IPS DF 6.9 (cell line): ENCODE results near the gene MACROD2.

Source experiments
- DNase-seq: peaks from one replicate; pipeline ENCODE4 v3.0.0-alpha.2; 2013; ENCODE audit warnings: low read depth, low spot score
- H3K27ac ChIP-seq: one replicate; pipeline ENCODE4 v1.5.1; 2013; ENCODE audit warnings: low read length, control low read depth
- H3K27me3 ChIP-seq: 2 replicates; pipeline ENCODE4 v1.6.1; 2013; ENCODE audit warnings: mild to moderate bottlenecking, low read length; ENCODE audit not compliant: control insufficient read depth, insufficient read depth
- H3K36me3 ChIP-seq: 2 replicates; pipeline ENCODE4 v1.6.1; 2013; ENCODE audit warnings: low read length; ENCODE audit not compliant: control insufficient read depth, insufficient read depth
- H3K4me1 ChIP-seq: 2 replicates; pipeline ENCODE4 v1.6.1; 2013; ENCODE audit warnings: low read length; ENCODE audit not compliant: control insufficient read depth, insufficient read depth
- H3K4me3 ChIP-seq: 2 replicates; pipeline ENCODE4 v1.5.1; 2013; ENCODE audit warnings: mild to moderate bottlenecking, low read length
- H3K9me3 ChIP-seq: 2 replicates; pipeline ENCODE4 v1.6.1; 2013; ENCODE audit warnings: low read length, inconsistent platforms; ENCODE audit not compliant: control insufficient read depth, insufficient read depth
- WGBS: extraction: QIAGEN DNeasy Blood & Tissue Kit; methylation state at CpG from one replicate; pipeline ENCODE4 v1.1.7; 2013; ENCODE audit warnings: mixed read lengths, missing lambda C conversion rate; ENCODE audit not compliant: insufficient read length, insufficient coverage; 5-methylcytosine and 5-hydroxymethylcytosine counted together

The MACROD2 gene

GRCh38 chr20:15319439-15319838 lies 1324.1 kb downstream of the MACROD2 start:
- no CpG with 5 or more reads among the region's 2 CpGs for WGBS
- H3K4me1 ChIP-seq, result no peaks in the 10 kb centered on the region
- H3K4me3 ChIP-seq, result no peak overlapping the region
- H3K36me3 ChIP-seq, result no peaks in the 10 kb centered on the region
- no peaks in the 10 kb centered on the region for H3K9me3 ChIP-seq
- H3K27me3 ChIP-seq, result no peaks in the 10 kb centered on the region
- H3K27ac ChIP-seq, result no peak overlapping the region
- DNase-seq, result no peak

GRCh38 chr20:15320941-15321340 lies 1325.6 kb downstream of the MACROD2 start:
- H3K4me1 ChIP-seq, result no peaks in the 10 kb centered on the region

GRCh38 chr20:15327123-15327522 lies 1331.8 kb downstream of the MACROD2 start:
- Histone ChIP-seq H3K27ac (no peak overlapping the region), H3K4me1 (no peaks in the 10 kb centered on the region), H3K27me3 (no peaks in the 10 kb centered on the region), H3K36me3 (no peaks in the 10 kb centered on the region), H3K4me3 (no peak overlapping the region), H3K9me3 (no peaks in the 10 kb centered on the region)
- no CpG with 5 or more reads among the region's 4 CpGs for WGBS
- no peak for DNase-seq

More at GRCh38 chr20:15320941-15321340, 1325.6 kb downstream of the MACROD2 start:
- H3K36me3 ChIP-seq, result no peaks in the 10 kb centered on the region
- no peaks in the 10 kb centered on the region for H3K27me3 ChIP-seq
- WGBS, result no CpG with 5 or more reads among the region's 2 CpGs
- no peak overlapping the region for H3K27ac ChIP-seq
- no peak for DNase-seq
- H3K4me3 ChIP-seq, result no peak overlapping the region
- no peaks in the 10 kb centered on the region for H3K9me3 ChIP-seq

- Histone ChIP-seq H3K4me3 (no peak overlapping the region), H3K4me1 (no peaks in the 10 kb centered on the region), H3K27me3 (no peaks in the 10 kb centered on the region), H3K9me3 (no peaks in the 10 kb centered on the region), H3K27ac (no peak overlapping the region), H3K36me3 (no peaks in the 10 kb centered on the region)
- DNase-seq, result no peak
- WGBS, result no CpG with 5 or more reads among the region's 1 CpG
These were observed 1332.8 kb downstream of the MACROD2 start for GRCh38 chr20:15328084-15328483.

GRCh38 chr20:15332711-15333160 lies 1337.4 kb downstream of the MACROD2 start:
- WGBS, result no CpG with 5 or more reads among the region's 1 CpG
- DNase-seq, result no peak

GRCh38 chr20:15333170-15333569 lies 1337.9 kb downstream of the MACROD2 start:
- H3K4me3 ChIP-seq, result no peak overlapping the region
- no CpG with 5 or more reads among the region's 4 CpGs for WGBS
- no peak for DNase-seq
- H3K4me1 ChIP-seq, result 0 out of 2 replicates have a peak, but pooled peaks cover 1% of the 10 kb centered on the region
- H3K36me3 ChIP-seq, result no peaks in the 10 kb centered on the region
- H3K27ac ChIP-seq, result no peak overlapping the region
- no peaks in the 10 kb centered on the region for H3K27me3 ChIP-seq
- H3K9me3 ChIP-seq, result no peaks in the 10 kb centered on the region

More at GRCh38 chr20:15332711-15333160, 1337.4 kb downstream of the MACROD2 start:
- no peaks in the 10 kb centered on the region for H3K27me3 ChIP-seq
- 0 out of 2 replicates have a peak, but pooled peaks cover 1% of the 10 kb centered on the region for H3K4me1 ChIP-seq
- no peak overlapping the region for H3K4me3 ChIP-seq
- H3K9me3 ChIP-seq, result no peaks in the 10 kb centered on the region
- no peaks in the 10 kb centered on the region for H3K36me3 ChIP-seq
- H3K27ac ChIP-seq, result no peak overlapping the region

GRCh38 chr20:15336011-15336410 lies 1340.7 kb downstream of the MACROD2 start:
- Histone ChIP-seq H3K36me3 (no peaks in the 10 kb centered on the region), H3K27me3 (no peaks in the 10 kb centered on the region), H3K9me3 (peaks cover 1% of the 10 kb centered on the region; the same call in 1 of the 2 replicates), H3K4me1 (0 out of 2 replicates have a peak, but pooled peaks cover 1% of the 10 kb centered on the region), H3K27ac (no peak overlapping the region), H3K4me3 (no peak overlapping the region)
- WGBS, result no CpG with 5 or more reads among the region's 2 CpGs
- DNase-seq, result no peak

GRCh38 chr20:15336536-15336935 lies 1341.2 kb downstream of the MACROD2 start:
- H3K36me3 ChIP-seq, result no peaks in the 10 kb centered on the region
- H3K4me3 ChIP-seq, result no peak overlapping the region
- peaks cover 1% of the 10 kb centered on the region; the same call in 1 of the 2 replicates for H3K9me3 ChIP-seq
- WGBS, result no CpG with 5 or more reads among the region's 5 CpGs
- 0 out of 2 replicates have a peak, but pooled peaks cover 1% of the 10 kb centered on the region for H3K4me1 ChIP-seq
- DNase-seq, result no peak
- no peak overlapping the region for H3K27ac ChIP-seq
- no peaks in the 10 kb centered on the region for H3K27me3 ChIP-seq

- H3K4me1 ChIP-seq, result 0 out of 2 replicates have a peak, but pooled peaks cover 1% of the 10 kb centered on the region
- H3K9me3 ChIP-seq, result peaks cover 1% of the 10 kb centered on the region; the same call in 1 of the 2 replicates
- H3K36me3 ChIP-seq, result no peaks in the 10 kb centered on the region
- H3K4me3 ChIP-seq, result no peak overlapping the region
- no peaks in the 10 kb centered on the region for H3K27me3 ChIP-seq
- no peak for DNase-seq
- WGBS, result no CpG with 5 or more reads among the region's 3 CpGs
- H3K27ac ChIP-seq, result no peak overlapping the region
These were observed 1343.9 kb downstream of the MACROD2 start for GRCh38 chr20:15339264-15339663.

GRCh38 chr20:15342991-15343523 lies 1347.7 kb downstream of the MACROD2 start:
- Histone ChIP-seq H3K36me3 (no peaks in the 10 kb centered on the region), H3K27me3 (no peaks in the 10 kb centered on the region), H3K4me3 (no peak overlapping the region), H3K9me3 (peaks cover 1% of the 10 kb centered on the region; the same call in 1 of the 2 replicates), H3K4me1 (no peaks in the 10 kb centered on the region), H3K27ac (no peak overlapping the region)
- WGBS, result no CpG with 5 or more reads among the region's 3 CpGs
- no peak for DNase-seq

- no peaks in the 10 kb centered on the region for H3K9me3 ChIP-seq
- no peak overlapping the region for H3K4me3 ChIP-seq
- H3K27me3 ChIP-seq, result no peaks in the 10 kb centered on the region
- no peaks in the 10 kb centered on the region for H3K4me1 ChIP-seq
- no peaks in the 10 kb centered on the region for H3K36me3 ChIP-seq
- DNase-seq, result no peak
- no peak overlapping the region for H3K27ac ChIP-seq
- WGBS, result no CpG with 5 or more reads among the region's 2 CpGs
These were observed 1350.0 kb downstream of the MACROD2 start for GRCh38 chr20:15345287-15345686.
